ENCODE data around the gene OXCT2.
"Not testable (repeated sequence)": the region's sequence is repeated elsewhere in the genome, so short reads cannot be mapped to it uniquely, and the experiment has no call there.

GRCh38 chr1:39770100-39771021, 787 bp downstream of the OXCT2 start:
- TF ChIP-seq POLR2A, CTCF (IDR thresholded peaks at IDR 0.05): not testable (repeated sequence)
